Pancreas (tissue), 10 donors: ENCODE data around the gene PRSS48. TPM values are rescaled to one million over a fixed set of nuclear protein-coding genes. Genes with fewer than 3 reads are reported as not detected.

Experiments
- ATAC-seq, 4 donors: fragments of 200-7000 bp; cut with Tn5 transposase; one replicate each; pipeline versions ENCODE4 v1.8.0 to v1.9.1; 2020; ENCODE audit warnings: mild to moderate bottlenecking in 4 of 4, moderate library complexity in 4 of 4
- DNase-seq, 6 donors: peaks; one replicate each; pipeline ENCODE4 v3.0.0-alpha.2; 2020
- FAIRE-seq: peaks from 2 replicates; lab custom pipeline; 2012; peaks lifted over from hg19 to GRCh38; lab: Jason Lieb, UNC
- H3K27ac ChIP-seq, 4 donors: fragments of 200-600 bp; sonication (generic); 1 replicate in 3 of 4; 2 replicates in 1 of 4; pipeline versions ENCODE4 v1.5.0 to v1.8.0; 2020
- H3K27me3 ChIP-seq, 4 donors: fragments of 200-600 bp; one replicate each; pipeline ENCODE4 v1.8.0; 2021
- H3K36me3 ChIP-seq, 3 donors: fragments of 200-600 bp; sonication (generic) in 1 of 3; one replicate each; pipeline versions ENCODE4 v1.5.0 to v1.8.0; 2020 to 2021
- H3K4me1 ChIP-seq, 3 donors: fragments of 200-600 bp; one replicate each; pipeline ENCODE4 v1.8.0; 2021
- H3K4me3 ChIP-seq, 4 donors: fragments of 200-600 bp; sonication (generic) in 2 of 4; one replicate each; pipeline versions ENCODE4 v1.5.0 to v1.8.0; 2020 to 2021
- H3K9me3 ChIP-seq, 4 donors: fragments of 200-600 bp; one replicate each; pipeline ENCODE4 v1.8.0; 2021
- WGBS, 2 donors: extraction: QIAGEN DNeasy Blood & Tissue Kit; methylation state at CpG; one replicate each; pipeline ENCODE4 v1.1.7; 2013; 5-methylcytosine and 5-hydroxymethylcytosine counted together
- intact Hi-C, 3 donors: fragments of 100-400 bp; cut with DNase I; formaldehyde crosslinking; loops; one replicate each; pipeline versions ENCODE4 v1.11.1 to v1.14.2; 2022
- polyA plus RNA-seq, 2 donors: library from polyadenylated mRNA; stranded (reverse); fragments of 200-250 nt; gene quantifications; one replicate each; pipeline ENCODE4 v1.2.3, GENCODE V29; 2013
- total RNA-seq, 6 donors: library from RNA; stranded (reverse); fragmentation: NEBNext Ultra II Directional in 4 of 6; extraction: Animal tissue kit (Norgen Biotek cat#: 25700) in 4 of 6; gene quantifications; one replicate each; pipeline versions ENCODE4 v1.2.1 to v1.2.4, GENCODE V29; 2021 to 2023
- TF ChIP-seq, protein P1 (sequence below), 4 donors: fragments of 200-600 bp; sonication (generic) in 3 of 4; IDR thresholded peaks; one replicate each; pipeline versions ENCODE4 v1.5.0 to v1.8.0; 2021; ENCODE audit warnings: antibody characterized with exemption in 4 of 4
- donor health status: healthy with polysubstance abuse.
- donor health status: DM: no; HTN: no; CAD: no; lungs with moderate emphysema.
- donor health status: DM: no; HTN: no; CAD: no.
- donor health status: control.
- donor health status: control.
- donor health status: Bipolar disorder and iron deficiency.
- donor health status: DM: yes; HTN: yes; CAD: no.
- donor health status: DM: no; HTN: no; CAD: no.
- donor health status: DM: no; HTN: no; CAD: no.
- donor health status: DM: yes; HTN: yes; CAD: no.

The PRSS48 gene
- total and polyA plus RNA-seq, 8 donors = not detected

DNA sequence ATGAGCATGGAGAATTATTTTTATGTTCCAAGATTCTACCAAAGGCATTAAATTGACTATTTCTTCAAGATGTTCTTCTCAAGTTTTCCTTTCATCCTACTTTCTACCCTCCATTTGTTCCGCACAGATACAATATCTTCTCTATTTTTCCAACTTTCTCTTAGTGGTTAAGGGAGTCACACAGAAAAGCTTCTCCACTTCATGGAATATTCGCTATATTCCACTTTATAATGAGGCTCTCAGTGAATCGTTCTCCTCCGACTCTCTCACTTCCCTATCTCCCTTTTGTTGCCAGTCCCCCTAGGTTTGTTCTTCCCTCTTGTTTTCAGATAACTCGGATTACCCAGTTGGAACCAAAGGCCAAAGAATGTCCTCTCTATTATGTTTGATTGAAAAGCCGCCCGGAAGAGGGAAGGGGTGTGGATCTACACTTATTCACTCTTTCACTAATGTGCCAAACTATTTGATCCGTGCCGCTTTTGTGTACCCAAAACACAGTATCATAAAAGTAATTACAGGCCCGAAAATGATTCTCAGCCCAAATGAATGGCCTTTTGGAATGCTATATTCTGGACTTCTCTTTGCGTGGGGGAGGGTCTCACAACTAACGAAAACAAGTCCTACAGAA is 47.3 kb downstream of the PRSS48 start:
- DNase-seq (no peak), ATAC-seq (peak in 3 of 4 donors; percentile 8 to 28 (median 18)), FAIRE-seq (no peak)
- H3K36me3 ChIP-seq = no peaks in the 10 kb centered on the region
- no peaks in the 10 kb centered on the region for H3K27me3 ChIP-seq
- H3K9me3 ChIP-seq = no peaks in the 10 kb centered on the region
- WGBS, 2 donors = 18 to 21% methylated on average over 12 of the region's 12 CpGs
- H3K27ac ChIP-seq = peak overlapping the region in 3 of 4 donors; percentile 61 to 87 (median 87)
- H3K4me3 ChIP-seq = peak overlapping the region in 3 of 4 donors; percentile 70 to 76 (median 73)
- TF ChIP-seq, protein P1, sequence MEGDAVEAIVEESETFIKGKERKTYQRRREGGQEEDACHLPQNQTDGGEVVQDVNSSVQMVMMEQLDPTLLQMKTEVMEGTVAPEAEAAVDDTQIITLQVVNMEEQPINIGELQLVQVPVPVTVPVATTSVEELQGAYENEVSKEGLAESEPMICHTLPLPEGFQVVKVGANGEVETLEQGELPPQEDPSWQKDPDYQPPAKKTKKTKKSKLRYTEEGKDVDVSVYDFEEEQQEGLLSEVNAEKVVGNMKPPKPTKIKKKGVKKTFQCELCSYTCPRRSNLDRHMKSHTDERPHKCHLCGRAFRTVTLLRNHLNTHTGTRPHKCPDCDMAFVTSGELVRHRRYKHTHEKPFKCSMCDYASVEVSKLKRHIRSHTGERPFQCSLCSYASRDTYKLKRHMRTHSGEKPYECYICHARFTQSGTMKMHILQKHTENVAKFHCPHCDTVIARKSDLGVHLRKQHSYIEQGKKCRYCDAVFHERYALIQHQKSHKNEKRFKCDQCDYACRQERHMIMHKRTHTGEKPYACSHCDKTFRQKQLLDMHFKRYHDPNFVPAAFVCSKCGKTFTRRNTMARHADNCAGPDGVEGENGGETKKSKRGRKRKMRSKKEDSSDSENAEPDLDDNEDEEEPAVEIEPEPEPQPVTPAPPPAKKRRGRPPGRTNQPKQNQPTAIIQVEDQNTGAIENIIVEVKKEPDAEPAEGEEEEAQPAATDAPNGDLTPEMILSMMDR (IDR thresholded peaks at IDR 0.05) = no peak
- peaks cover 0 to 12% (median 10%) of the 10 kb centered on the region in 3 donors for H3K4me1 ChIP-seq
- intact Hi-C loops = no loop called here

DNA sequence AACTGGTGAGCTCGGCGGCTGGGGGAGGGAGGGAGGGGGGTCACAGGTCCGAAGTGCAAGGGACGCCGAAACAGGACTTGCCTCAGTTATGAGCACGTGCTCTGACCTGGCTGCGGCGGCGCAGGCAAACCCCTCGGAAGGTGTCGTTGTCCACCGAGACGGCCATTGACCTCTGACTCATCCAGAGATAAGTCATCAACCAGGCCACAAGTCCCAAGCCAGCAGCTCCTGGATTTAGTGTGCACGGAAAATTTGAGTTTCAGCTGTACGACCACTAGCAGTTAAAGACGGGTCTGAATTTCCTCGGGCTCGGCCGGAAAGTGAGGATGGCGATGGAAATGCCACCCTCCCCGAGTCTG is 47.8 kb downstream of the PRSS48 start:
- DNase-seq (peak; percentile 51 to 76 (median 62)), ATAC-seq (peak; percentile 57 to 79 (median 64)), FAIRE-seq (no peak)
- peak overlapping the region; percentile 68 to 76 (median 72) for H3K4me3 ChIP-seq
- no peaks in the 10 kb centered on the region for H3K36me3 ChIP-seq
- intact Hi-C loops = no loop called here
- H3K27me3 ChIP-seq = no peaks in the 10 kb centered on the region
- no peaks in the 10 kb centered on the region for H3K9me3 ChIP-seq
- WGBS, 2 donors = 0 to 1% methylated on average over 19 to 21 of the region's 21 CpGs
- TF ChIP-seq, protein P1 (IDR thresholded peaks at IDR 0.05) = no peak
- H3K4me1 ChIP-seq = peaks cover 0 to 12% (median 10%) of the 10 kb centered on the region in 3 donors
- H3K27ac ChIP-seq = peak overlapping the region; percentile 61 to 87 (median 80)

DNA sequence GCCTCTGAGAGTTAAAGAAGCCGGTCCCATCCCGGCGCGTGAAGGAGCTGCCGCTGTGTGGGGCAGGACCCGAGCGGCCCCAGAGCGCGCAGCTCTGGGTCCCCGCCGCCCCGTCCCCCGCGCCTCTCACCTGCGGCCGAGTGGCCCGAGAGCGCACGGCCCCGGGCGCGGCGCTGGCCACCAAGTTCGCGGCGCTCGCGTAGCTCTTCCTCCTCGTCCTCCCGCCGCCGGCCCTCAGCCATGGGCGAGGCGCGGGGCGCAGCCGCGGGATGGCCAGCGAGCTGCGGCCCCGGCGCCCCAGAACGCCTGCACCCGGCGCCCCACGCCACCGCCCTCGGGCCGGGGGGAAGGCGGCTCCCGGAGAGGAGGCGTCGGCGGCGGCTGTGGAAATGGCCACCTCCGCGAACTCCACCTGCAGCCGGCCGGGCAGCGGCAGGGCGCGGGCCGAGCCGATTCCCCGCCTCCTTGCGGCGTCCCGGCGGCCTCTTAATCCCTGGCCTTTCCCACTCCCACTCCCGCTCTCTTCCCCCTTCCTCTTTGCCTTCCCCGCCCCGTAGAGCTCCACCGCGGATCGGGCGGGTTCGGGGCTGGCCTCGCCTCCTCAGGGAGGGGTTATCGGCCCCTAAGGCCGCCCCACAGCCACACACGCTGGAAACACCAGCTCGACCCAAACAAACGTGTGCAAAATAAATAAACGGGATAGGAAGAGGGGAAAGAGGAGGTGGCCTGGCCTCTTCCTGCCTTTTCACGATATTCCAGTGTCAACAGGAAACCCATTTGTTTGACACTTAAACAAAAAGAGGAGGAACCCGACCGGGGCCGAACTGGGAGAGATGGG is 48.4 kb downstream of the PRSS48 start, which contains the start of gene SH3D19:
TSS of gene SH3D19 (minus strand) at position 495 of the 838 bp plus-strand sequence. CDS start at position 242, 253 bp downstream.
- Histone ChIP-seq H3K36me3 (no peaks in the 10 kb centered on the region), H3K27ac (peak within 1 kb of the TSS; percentile 61 to 87 (median 80)), H3K4me1 (peaks cover 0 to 12% (median 10%) of the 10 kb centered on the region in 3 donors), H3K4me3 (peak within 1 kb of the TSS; percentile 68 to 76 (median 72)), H3K27me3 (no peaks in the 10 kb centered on the region), H3K9me3 (no peaks in the 10 kb centered on the region)
- FAIRE-seq (no peak), DNase-seq (peak; percentile 72 to 87 (median 77)), ATAC-seq (peak; percentile 82 to 92 (median 88))
- intact Hi-C loops = no loop called here
- 1% methylated on average over 55 to 88 of the region's 88 CpGs for WGBS, 2 donors
- TF ChIP-seq, protein P1 (IDR thresholded peaks at IDR 0.05) = no peak

DNA sequence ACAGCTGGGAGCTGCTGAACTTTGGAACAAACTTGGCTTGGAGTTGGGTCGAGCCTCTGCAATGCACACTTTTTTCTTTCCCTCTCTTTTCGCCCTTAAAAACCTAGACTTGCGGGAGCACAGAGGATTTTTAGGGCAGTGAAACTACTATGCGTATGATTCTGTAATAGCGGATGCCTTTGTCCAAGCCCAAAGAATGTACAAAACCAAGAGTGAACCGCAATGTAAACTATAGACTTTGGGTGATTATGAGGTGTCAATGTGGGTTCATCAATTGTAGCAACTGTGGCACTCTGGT is 48.9 kb downstream of the PRSS48 start:
- intact Hi-C loops = no loop called here

More for the DNA sequence above, 48.9 kb downstream of the PRSS48 start:
- H3K27ac ChIP-seq = peak overlapping the region in 2 of 4 donors; percentile 87
- DNase-seq = no peak
- 66 to 68% methylated on average over 6 of the region's 6 CpGs for WGBS, 2 donors
- ATAC-seq = no peak
- no peaks in the 10 kb centered on the region for H3K9me3 ChIP-seq
- peaks cover 0 to 12% (median 10%) of the 10 kb centered on the region in 3 donors for H3K4me1 ChIP-seq
- H3K36me3 ChIP-seq = no peaks in the 10 kb centered on the region
- TF ChIP-seq, protein P1 (IDR thresholded peaks at IDR 0.05) = no peak
- peak overlapping the region; percentile 68 to 76 (median 72) for H3K4me3 ChIP-seq
- H3K27me3 ChIP-seq = no peaks in the 10 kb centered on the region
- FAIRE-seq = no peak
